ENCODE data around the gene COX17. TPM values are rescaled to one million over a fixed set of nuclear protein-coding genes. Genes with fewer than 3 reads are reported as not detected.

The COX17 gene
- total RNA-seq, 2 experiments from 2014 or later = 83.6 to 86.7 TPM

DNA sequence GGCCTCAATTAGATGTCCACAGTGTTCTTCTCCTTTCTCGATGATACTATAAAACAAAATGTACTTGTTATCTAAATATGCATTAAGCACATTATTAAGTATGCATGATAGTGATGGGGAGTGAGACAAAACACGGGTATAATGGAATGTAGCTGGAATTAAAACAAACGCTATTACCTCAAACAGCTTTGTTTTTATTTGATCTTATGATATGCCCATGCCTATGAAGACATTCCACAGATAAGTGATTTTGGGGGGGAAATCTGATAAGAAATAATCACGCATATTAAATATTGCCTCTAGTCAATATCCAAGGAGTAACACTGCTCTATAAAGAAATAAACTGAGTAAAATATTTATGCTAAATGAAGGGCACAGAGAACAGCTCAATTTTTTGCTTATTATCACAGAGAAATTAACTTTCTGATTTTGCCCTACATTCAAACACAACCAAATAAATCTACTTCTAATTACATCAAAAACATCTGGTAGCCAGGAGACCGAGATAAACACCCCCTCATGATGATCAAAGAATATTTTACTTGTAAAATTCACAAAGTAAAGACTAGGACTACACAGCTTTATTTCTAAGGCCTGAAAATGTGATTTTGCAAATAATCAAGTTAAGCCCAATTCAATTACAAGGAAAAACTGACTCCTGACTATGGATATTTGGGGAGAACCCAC, 1.9 kb downstream of the COX17 start:
- Mint-ChIP-seq H3K27ac (peak overlapping the region; percentile 96), H3K4me1 (ENCODE audit: low read depth) (peaks cover 42% of the 10 kb centered on the region), H3K9me3 (no peaks in the 10 kb centered on the region), H3K27me3 (no peaks in the 10 kb centered on the region), H3K36me3 (ENCODE audit: low read depth) (peaks cover 46% of the 10 kb centered on the region), H3K4me3 (peak overlapping the region; percentile 82)
- DNase-seq (no peak), ATAC-seq (no peak)
- TF ChIP-seq, protein P1, sequence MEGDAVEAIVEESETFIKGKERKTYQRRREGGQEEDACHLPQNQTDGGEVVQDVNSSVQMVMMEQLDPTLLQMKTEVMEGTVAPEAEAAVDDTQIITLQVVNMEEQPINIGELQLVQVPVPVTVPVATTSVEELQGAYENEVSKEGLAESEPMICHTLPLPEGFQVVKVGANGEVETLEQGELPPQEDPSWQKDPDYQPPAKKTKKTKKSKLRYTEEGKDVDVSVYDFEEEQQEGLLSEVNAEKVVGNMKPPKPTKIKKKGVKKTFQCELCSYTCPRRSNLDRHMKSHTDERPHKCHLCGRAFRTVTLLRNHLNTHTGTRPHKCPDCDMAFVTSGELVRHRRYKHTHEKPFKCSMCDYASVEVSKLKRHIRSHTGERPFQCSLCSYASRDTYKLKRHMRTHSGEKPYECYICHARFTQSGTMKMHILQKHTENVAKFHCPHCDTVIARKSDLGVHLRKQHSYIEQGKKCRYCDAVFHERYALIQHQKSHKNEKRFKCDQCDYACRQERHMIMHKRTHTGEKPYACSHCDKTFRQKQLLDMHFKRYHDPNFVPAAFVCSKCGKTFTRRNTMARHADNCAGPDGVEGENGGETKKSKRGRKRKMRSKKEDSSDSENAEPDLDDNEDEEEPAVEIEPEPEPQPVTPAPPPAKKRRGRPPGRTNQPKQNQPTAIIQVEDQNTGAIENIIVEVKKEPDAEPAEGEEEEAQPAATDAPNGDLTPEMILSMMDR (IDR thresholded peaks at IDR 0.05) = no peak
- ChIA-PET POLR2A (interaction anchor here (0.8 to 3.4 kb wide), 6 partner anchors 26 to 420 kb away, joined by 3 to 11 read pairs (median 4); partner anchors contain the start of genes TIMMDC1 and TMEM39A), CTCF (interaction anchor here (1.4 to 2.2 kb wide), 4 partner anchors 11 to 74 kb away, joined by 3 to 8 read pairs (median 6); no protein-coding TSS in a partner anchor)
- intact Hi-C loops (cut with micrococcal nuclease) = loop anchor here (10.0 kb wide), 2 partner anchors 211 to 381 kb away; partner anchors contain the start of genes ARHGAP31, POGLUT1 and TMEM39A

DNA sequence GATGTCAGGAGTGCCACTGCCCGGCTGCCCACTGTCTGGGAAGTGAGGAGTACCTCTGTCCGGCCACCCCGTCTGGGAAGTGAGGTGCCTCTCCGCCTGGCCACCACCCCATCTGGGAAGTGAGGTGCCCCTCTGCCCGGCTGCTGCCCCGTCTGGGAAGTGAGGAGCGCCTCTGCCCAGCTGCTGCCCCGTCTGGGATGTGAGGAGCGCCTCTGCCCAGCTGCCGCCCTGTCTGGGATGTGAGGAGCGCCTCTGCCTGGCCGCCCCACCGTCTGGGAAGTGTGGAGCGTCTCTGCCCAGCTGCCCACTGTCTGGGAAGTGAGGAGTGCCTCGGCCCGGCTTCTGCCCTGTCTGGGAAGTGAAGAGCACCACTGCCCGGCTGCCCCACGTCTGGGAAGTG, 3.3 kb downstream of the COX17 start:
- intact Hi-C loops (cut with micrococcal nuclease) = loop anchor here (10.0 kb wide), 2 partner anchors 209 to 379 kb away; partner anchors contain the start of genes ARHGAP31, POGLUT1 and TMEM39A
- H3K9me3 Mint-ChIP-seq = no peaks in the 10 kb centered on the region
- ChIA-PET POLR2A (interaction anchor here (1.5 kb wide), 1 partner anchor 27 kb away, joined by 3 read pairs; no protein-coding TSS in a partner anchor), CTCF (interaction anchor here (1.7 kb wide), 1 partner anchor 73 kb away, joined by 7 read pairs; no protein-coding TSS in a partner anchor)
- TF ChIP-seq, protein P1 (IDR thresholded peaks at IDR 0.05) = no peak
- ATAC-seq (no peak), DNase-seq (no peak)
- peaks cover 54% of the 10 kb centered on the region for H3K36me3 Mint-ChIP-seq (ENCODE audit: low read depth)
- H3K4me1 Mint-ChIP-seq (ENCODE audit: low read depth) = peaks cover 49% of the 10 kb centered on the region
- H3K4me3 Mint-ChIP-seq = no peak overlapping the region
- no peak overlapping the region for H3K27ac Mint-ChIP-seq
- H3K27me3 Mint-ChIP-seq = no peaks in the 10 kb centered on the region

DNA sequence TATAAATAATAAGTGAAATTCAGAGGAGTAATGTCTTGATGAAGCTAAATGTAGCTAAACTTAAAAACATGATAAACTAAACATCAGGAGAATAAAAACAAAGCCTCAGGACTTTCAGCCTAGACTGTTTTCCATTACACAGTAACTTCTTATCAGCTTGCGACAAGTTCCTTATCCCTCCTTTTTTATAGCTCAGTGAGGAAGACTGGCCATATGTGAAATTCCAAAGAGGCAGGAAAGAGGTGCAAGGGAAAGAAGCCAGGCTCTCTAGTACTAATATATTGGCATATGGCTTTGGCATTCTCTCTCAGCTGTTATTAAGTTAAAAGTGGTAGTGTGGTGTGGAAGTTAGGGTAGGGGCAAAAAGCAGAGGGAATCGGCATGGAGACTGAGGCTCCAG, 4.4 kb downstream of the COX17 start:
- no peak for ATAC-seq
- Mint-ChIP-seq H3K4me1 (ENCODE audit: low read depth) (peaks cover 49% of the 10 kb centered on the region), H3K27ac (no peak overlapping the region), H3K9me3 (no peaks in the 10 kb centered on the region), H3K36me3 (ENCODE audit: low read depth) (peaks cover 55% of the 10 kb centered on the region), H3K27me3 (no peaks in the 10 kb centered on the region), H3K4me3 (no peak overlapping the region)
- intact Hi-C loops (cut with micrococcal nuclease) = loop anchor here (10.0 kb wide), 2 partner anchors 208 to 378 kb away; partner anchors contain the start of genes ARHGAP31, POGLUT1 and TMEM39A
- DNase-seq = no peak
- ChIA-PET POLR2A (interaction anchor here (1.5 kb wide), 1 partner anchor 26 kb away, joined by 3 read pairs; no protein-coding TSS in a partner anchor), CTCF (interaction anchor here (1.1 to 1.9 kb wide), 6 partner anchors 9 to 398 kb away, joined by 3 to 11 read pairs (median 4); no protein-coding TSS in a partner anchor)
- TF ChIP-seq, protein P1 (IDR thresholded peaks at IDR 0.05) = no peak

DNA sequence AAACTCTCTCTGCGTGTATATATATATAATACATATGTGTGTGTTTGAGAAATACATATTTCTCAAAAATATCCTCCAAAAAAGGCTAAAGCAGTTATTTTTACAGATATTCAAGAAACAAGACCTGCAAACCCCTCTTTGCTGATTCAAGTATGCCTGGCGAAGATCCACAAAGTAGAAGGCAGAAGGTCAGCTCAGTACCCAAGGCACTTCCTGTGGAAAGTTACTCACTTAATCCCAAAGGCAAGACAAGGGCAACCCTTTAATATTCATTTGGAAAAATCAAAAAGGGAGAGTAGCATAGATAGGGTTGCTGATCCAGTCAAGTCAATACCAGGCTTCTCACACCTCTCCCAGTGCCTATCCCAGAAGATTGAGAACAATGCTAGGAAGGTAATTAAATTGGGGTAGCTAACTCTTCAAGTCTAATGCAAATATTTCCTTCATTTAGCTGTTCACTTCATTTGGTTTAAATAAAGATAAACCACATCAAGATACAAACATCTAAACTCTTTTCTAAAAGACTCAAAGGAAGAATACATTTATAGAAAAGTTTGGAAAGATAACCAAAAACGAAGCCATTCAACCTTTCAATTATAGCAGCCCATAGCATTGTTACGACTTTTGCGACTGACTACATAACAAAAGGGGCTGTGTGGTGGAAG, 7.2 kb downstream of the COX17 start:
- Mint-ChIP-seq H3K4me1 (ENCODE audit: low read depth) (peaks cover 31% of the 10 kb centered on the region), H3K27me3 (no peaks in the 10 kb centered on the region), H3K36me3 (ENCODE audit: low read depth) (peaks cover 47% of the 10 kb centered on the region), H3K4me3 (no peak overlapping the region), H3K27ac (peak overlapping the region; percentile 76), H3K9me3 (no peaks in the 10 kb centered on the region)
- DNase-seq (no peak), ATAC-seq (no peak)
- TF ChIP-seq, protein P1 (IDR thresholded peaks at IDR 0.05) = no peak
- ChIA-PET POLR2A (interaction anchor here (0.6 kb wide), 1 partner anchor 1756 kb away, joined by 3 read pairs; no protein-coding TSS in a partner anchor), CTCF (interaction anchor here (1.2 kb wide), 1 partner anchor 11 kb away, joined by 5 read pairs; no protein-coding TSS in a partner anchor)
- intact Hi-C loops (cut with micrococcal nuclease) = loop anchor here (10.0 kb wide), 2 partner anchors 205 to 375 kb away; partner anchors contain the start of genes ARHGAP31, POGLUT1 and TMEM39A

Measured in activated CD8-positive, alpha-beta T cell treated with anti-CD3 and anti-CD28 coated beads for 36 hours (primary cell).